Activated naive CD4-positive, alpha-beta T cell treated with anti-CD3 and anti-CD28 coated beads, Interleukin-2, amount 50 U/mL, for 16 hours (primary cell): ENCODE results near the gene TRIM9.

Source experiments
- DNase-seq: peaks from one replicate; pipeline ENCODE4 v3.0.0-alpha.2; 2020

Gene TRIM9

GRCh38 chr14:50931559-50931958 lies 163.3 kb downstream of the TRIM9 start:
- no peak for DNase-seq

- no peak for DNase-seq
Measured at GRCh38 chr14:50929506-50929905, 165.4 kb downstream of the TRIM9 start.

GRCh38 chr14:50928002-50928635 lies 166.8 kb downstream of the TRIM9 start:
- no peak for DNase-seq

- no peak for DNase-seq
Measured at GRCh38 chr14:50926851-50927386, 168.0 kb downstream of the TRIM9 start.
